ENCODE measurements around the gene ZCCHC8.
A peak's percentile ranks its signal among the peaks of the same experiment; 100 is the strongest.
"Not testable (repeated sequence)": the region's sequence is repeated elsewhere in the genome, so short reads cannot be mapped to it uniquely, and the experiment has no call there.

The ZCCHC8 gene

DNA sequence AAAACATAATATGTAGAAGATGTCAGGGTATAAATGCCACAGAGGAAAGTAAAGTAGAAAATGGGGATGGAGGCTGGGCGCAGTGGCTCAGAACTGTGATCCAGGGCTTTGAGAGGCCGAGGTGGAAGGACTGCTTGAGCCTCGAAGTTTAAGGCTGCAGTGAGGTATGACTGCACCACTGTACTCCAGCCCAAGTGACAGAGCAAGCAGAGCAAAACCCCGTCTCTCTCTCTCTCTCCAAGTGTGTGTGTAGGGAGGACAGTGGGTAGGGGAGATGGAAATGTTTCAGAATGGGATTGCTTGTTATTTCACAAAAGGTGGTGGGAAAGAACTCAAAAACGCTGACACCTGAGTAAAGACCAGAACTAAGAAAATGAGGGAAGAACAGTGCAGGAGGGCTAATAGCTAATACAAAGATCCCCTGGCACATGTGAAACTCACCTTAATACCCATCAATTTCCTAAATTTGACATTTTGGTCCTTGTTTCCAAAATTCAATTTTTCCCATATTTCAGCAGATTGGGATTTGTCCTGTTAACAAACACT lies 5.7 kb upstream of the ZCCHC8 start:
- no peak for DNase-seq

DNA sequence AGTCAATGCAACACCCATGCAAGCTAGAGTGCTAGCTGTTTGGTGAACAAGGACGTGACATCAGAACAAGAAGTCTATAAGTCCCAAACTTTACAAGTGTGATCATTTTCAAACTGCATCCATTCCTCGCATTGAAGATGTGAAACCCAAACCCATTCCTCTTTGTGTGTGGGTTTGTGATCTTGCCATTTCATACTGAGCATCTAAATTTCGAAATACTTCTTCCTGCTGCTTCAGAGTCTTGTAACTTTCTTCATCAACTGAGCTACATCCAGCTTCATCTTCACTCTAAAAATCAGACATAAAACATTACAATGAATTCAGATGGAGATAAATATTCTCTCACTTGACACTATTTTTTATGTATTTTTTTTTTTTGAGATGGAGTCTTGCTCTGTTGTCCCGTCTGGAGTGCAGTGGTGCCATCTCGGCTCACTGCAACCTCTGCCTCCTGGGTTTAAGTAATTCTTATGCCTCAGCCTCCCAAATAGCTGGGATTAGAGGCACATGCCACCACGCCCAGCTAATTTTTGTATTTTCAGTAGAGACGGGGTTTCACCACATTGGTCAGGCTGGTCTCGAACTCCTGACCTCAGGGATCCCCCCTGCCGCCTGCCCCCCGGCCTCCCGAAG lies 4.8 kb upstream of the ZCCHC8 start:
- no peak for DNase-seq

DNA sequence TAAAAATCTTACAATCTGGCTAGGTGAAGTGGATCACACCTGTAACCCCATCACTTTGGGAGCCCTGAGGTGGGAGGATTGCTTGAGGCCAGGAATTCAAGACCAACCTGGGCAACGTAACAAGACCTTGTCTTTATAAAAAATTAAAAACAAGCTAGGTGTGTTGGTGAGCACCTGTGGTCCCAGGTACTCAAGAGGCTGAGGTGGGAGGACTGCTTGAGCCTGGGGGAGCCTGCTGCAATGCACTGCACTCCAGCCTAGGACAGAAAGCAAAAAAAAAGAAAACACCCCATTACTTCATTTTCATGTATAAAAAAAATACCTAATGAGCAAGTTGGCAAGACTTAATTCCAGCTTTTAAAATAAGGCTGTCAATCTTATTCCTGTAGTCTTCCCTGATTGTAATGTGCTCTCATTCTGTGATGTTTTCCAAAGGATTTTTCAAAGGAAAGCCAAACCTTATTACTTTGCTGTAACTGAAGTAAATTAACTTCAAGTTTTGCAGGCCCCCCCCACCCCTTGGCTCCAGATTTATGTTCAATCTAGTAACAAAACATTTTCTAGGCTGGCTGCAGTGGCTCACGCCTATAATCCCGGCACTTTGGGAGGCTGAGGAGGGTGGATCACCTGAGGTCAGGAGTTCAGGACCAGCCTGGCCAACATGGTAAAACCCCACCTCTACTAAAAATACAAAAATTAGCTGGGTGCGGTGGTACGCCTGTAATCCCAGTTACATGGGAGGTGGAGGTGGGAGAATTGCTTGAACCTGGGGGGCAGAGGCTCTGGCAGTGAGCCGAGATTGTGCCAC lies 3.3 kb upstream of the ZCCHC8 start:
- DNase-seq = no peak

DNA sequence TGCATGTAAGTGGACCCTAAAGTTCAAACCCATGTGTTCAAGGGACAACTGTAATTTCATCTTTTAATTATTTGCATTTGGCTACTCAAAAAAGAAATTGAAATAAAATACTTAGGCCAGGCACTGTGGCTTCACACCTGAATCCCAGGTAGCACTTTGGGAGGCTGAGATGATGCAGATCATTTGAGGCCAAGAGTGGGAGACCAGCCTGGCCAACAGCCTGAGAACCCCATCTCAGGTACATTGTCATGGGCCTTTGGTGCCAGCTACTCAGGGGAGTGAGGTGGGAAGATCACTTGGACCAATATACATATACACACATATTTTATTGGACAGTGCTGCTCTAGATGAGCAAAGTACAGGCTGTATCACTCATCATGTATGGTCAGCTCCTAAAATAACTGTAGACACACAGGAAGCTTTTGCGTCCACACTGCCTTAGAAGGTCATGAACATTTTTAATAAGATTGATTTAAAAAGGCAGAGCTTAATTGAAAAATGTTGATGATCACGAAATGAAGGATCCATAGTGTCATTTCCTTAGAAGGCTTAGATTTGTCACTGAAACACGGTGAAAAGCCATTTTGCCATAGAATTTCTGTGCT lies 2.5 kb upstream of the ZCCHC8 start:
- no peak for DNase-seq

DNA sequence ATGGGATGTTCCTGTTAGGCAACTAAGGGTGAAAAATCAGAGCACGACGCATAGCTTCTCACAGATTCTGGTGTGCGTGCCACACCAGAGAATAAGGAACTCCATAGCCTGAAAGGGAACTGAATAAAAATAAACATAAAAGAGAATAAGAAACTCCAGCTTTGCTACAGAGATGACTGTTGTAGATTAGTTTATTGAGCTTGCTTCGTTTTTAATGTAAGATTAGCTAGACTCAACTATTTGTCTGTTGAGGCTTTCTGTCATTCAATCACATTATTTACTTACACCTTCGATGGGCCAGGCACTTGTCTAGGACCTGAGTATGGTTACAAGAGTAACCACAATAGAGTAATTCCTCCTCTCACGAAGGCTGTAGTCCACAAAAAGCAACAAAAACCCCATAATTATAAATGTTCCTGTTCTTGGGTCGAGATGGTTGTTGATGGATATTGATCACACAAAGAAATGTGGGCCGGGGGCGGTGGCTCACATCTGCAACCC lies 807 bp upstream of the ZCCHC8 start:
- DNase-seq = no peak

DNA sequence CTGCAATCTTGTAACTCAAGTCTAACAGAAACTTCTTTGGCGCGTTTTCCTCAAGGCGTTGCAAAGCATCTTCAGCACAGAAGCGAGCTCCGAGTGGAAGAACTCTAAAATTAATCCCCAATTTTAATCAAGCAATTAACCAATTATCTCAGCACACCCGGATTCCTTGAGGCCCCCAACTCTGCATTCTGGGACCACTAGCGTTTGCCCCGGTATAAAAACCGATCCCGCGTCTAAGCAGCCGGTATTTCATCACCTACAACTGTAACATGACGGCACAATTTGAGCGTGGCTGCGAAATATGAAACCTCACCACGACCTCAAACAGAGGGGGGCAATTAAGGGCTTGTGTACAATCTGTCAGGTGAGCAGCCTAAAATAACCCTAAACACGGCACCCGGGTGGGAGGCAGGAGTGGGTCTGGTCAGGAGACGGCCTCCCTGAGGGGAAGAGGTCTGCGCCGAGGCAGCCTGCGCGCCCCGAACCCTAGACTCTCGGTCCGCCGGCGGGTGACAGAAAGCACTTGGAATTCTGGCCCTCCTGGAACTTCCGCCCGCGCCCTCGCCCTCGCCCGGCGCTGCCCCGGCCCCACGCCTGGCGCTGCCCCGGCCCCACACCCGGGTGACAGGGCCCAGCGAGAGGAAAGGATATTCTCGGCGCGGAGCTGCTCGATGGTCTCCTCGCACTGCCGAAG lies 594 bp downstream of the ZCCHC8 start:
- DNase-seq = peak in 2 of 4 experiments; percentile 18 to 42

DNA sequence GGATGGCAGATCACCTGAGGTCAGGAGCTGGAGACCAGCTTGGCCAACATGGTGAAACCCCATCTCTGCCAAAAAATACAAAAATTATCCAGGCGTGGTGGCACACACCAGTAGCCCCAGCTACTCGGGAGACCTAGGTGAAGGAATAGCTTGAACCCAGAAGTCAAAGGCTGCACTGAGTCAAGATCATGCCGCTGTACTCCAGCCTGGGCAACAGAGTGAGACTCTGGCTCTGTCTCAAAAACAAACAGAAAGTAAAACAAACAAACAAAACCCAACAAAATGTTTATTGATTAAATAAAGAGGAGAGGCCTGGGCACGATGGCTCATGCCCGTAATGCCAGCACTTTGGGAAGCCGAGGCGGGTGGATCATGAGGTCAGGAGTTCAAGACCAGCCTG lies 5.5 kb downstream of the ZCCHC8 start:
- no peak for DNase-seq

DNA sequence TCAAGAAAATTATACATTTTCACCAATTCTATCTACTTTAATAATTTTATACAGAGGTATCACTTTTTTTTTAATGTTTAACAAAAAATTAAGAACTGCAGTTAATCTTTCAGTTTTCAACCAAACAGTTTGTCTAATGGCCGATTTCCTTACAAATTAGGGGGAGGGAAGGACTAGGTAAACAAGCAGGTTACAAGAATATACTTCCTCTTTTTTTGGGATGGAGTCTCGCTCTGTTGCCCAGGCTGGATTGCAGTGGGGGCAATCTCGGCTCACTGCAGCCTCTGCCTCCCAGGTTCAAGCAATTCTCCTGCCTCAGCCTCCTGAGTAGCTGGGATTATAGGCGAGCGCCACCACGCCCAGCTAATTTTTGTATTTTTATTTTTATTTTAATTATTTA lies 7.5 kb downstream of the ZCCHC8 start:
- DNase-seq = not testable (repeated sequence)

DNA sequence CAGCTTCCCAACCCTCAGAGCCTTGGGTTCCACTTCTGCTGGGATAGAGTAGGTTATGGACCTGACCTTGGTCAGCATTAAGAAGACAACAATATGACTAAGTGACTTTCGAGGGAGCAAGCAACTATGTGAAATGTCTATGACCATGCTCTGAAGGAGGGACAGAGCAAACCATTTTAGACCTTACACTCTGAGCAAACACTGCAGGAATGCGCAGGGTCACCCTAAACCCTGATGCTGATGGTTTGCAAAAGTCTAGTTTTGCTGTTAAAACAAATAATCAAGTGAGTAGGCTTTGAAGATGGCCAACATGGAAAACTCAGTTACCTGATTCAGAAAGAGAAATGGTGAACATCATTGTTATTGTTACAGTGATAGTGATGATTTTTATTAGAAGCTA lies 8.7 kb downstream of the ZCCHC8 start:
- no peak for DNase-seq

DNA sequence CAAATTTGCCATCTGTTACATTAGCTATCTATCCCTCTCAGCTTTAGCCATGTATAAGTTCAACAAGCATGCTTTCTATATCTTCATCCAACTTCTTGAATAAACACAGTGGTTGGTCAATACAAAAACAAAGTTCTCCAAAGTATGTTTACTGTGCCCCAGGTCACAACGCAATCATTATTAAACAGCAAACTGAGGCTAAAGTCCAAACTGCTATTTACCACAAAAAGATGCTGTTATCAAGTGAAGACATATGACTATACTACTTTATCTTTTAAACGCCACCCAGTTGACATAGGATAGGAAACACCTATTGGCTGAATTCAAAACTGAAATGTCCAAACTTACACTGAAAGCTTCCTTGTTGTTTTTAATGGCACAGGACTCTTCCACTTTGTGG lies 11.7 kb downstream of the ZCCHC8 start:
- no peak for DNase-seq

DNA sequence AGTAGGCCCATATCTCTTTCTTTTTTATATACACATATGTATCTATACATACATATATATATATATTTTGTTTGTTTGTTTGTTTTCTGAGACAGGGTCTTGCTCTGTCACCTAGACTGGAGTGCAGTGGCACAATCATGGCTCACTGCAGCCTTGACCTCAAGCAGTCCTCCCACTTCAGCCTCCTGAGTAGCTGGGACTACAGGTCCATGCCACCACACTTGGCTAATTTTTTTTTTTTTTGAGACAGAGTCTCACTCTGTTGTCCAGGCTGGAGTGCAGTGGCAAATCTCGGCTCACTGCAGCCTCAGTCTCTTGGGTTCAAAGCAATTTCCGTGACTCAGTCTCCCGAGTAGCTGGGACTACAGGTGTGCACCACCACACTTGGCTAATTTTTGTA lies 12.9 kb downstream of the ZCCHC8 start:
- DNase-seq = not testable (repeated sequence)

DNA sequence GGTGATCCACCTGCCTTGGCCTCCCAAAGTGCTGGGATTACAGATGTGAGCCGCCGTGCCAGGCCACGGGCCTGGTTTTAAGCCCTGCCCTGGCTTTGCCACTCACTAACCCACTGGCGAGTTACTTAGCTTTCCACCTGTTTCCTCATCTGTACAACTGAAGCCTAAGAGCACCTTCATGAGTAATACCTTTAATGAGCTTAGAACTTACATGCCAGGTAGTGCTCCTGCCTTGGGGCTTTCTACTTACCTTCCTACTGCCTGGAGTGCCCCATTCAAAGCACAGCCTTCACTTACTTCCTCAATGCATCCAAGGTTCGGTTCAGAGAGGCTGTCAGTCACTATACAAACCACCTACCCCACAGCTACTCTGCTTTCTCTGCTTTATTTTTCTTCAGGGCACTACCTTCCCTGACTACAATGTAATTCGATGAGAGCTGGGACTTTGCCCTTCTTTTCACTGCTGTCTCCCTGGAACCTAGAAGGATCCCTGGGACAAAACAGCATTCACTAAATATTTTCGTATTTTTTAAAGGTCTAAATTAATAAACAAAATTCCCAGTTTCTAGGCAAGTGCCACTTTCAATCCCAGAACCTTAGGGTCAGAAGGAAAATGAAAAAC lies 13.8 kb downstream of the ZCCHC8 start:
- no peak for DNase-seq

DNA sequence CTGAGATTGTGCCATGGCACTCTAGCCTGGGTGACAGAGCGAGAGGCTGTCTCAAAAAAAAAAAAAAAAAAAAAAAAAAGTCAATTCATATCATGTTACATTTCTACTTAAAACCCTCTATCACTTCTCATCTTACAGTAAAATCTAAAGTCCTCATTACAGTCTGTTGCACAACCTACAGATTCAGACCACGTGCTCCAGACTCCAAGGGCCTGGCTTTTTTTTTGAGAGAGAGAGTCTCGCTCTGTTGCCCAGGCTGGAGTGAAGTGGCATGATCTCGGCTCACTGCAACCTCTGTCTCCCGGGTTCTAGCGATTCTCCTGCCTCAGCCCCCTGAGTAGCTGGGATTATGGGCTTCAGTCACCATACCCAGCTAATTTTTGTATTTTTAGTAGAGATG lies 14.4 kb downstream of the ZCCHC8 start:
- not testable (repeated sequence) for DNase-seq

DNA sequence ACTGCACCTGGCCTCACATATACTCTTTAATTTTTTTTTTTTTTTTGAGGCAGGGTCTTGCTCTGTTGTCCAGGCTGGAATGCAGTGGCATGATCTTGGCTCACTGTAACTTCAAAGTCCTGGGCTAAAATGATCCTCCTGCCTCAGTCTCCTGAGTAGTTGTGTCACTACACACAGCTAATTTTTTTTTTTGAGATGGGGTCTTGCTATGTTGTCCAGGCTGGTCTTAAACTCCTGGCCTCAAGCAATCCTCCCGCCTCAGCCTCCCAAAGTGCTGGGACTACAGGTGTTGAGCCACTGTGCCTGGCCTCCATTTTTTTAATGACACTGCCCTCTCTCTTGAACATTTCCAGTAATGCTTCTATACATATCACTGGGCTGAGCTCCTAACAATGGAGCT lies 16.3 kb downstream of the ZCCHC8 start:
- DNase-seq = not testable (repeated sequence)

DNA sequence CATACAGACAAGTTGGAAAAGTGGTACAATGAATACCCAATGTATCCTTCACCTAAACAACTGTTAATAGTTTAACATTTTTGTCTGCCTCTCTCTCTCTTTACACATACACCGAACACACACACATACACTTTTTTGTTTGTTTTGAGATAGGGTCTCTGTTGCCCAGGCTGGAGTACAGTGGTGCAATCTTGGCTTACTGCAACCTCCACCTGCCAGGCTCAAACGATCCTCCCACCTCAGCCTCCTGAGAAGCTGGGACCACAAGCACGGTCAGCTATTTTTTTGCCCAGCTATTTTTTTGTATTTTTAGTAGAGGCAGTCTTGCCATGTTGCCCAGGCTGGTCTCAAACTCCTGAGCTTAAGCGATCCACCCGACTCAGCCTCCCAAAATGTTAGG lies 16.8 kb downstream of the ZCCHC8 start:
- DNase-seq = no peak

DNA sequence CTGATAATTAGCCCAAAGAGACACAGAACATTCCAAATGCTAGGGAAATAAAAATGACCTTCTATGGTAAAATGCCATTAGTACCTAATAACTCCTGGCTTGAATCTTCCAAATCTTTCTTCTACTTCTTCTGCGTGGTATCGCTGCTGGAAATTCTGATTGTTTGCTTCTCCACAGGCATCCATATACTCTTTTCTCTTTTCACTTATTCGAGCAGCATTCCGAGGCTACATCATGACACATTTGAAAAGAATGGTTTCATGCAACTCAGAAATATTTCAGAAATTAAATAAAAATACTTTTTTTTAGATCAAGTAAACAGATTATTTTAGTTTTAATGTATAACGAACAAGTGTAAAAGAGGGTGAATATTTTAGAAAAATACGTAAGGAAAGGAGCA lies 18.9 kb downstream of the ZCCHC8 start:
- no peak for DNase-seq

DNA sequence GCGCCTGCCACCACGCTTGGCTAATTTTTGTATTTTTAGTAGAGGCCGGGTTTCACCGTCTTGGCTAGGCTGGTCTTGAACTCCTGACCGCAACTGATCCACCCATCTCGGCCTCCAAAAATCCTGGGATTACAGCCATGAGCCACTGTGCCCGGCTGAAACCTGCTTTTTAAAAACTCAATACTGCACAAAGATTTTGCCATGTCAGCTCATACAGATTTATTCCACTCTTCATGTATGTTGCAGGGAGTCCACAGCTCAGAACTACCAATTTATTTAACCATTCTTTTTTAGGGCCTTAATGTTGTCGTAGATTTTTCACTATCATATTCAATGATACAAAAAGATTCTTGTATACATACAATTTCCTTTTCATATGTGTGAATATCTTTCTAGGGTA lies 20.0 kb downstream of the ZCCHC8 start:
- DNase-seq = no peak

DNA sequence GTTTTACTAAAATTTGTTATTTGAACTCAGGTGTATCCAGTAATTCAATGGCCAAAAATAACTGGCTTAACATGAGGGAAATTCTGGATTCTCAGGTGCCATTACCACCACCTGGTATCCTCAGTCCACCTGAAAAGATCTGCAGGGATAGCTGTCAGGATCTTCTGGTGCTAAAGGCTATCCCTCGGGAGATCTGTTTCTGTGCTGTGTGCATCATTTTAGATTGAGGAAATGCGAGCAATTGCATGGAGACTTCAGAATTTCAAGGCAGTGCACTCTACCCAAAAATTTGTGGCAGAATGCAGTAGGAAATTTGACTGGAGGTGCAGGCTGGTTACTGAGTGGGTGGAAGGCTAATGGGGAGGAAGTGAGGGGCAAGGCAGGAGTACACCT lies 26.4 kb downstream of the ZCCHC8 start:
- DNase-seq = no peak

DNA sequence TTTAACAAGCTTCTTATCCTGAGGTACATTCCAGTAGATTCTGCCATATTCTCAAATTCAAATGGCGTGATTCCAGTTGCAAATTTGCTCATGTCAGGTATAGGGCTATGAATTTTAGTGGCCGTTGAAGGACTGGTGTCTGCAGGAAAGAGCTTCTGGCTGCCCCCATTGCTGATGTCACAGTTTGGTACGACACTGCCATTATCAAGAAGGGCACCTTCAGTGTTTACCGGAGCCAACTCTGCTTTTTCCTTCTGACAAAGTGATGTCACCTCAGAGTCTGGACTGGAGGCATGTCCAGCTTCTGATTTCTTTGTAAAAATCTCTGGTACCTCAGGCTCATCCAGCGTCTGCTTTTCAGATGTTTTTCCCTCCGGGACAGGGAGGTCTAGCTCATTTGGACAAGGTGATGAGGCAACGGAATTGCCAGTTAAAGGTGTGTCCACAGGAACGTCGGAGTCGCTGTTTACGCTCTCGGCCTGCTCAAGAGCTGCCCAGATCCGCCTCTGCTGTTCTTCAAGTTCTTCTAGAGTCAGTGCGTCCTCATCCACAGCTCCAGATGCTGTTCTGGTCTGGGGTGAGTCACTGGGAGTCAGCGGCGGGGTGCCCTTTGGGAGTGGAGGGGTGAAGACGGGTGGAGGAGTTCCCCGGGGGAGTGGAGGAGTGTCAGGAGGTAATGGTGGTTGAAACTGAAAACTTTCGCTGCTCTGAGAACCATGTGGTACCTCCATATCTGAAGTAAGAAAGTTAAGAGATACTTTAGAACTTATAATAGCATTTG lies 27.0 kb downstream of the ZCCHC8 start:
- no peak for DNase-seq

DNA sequence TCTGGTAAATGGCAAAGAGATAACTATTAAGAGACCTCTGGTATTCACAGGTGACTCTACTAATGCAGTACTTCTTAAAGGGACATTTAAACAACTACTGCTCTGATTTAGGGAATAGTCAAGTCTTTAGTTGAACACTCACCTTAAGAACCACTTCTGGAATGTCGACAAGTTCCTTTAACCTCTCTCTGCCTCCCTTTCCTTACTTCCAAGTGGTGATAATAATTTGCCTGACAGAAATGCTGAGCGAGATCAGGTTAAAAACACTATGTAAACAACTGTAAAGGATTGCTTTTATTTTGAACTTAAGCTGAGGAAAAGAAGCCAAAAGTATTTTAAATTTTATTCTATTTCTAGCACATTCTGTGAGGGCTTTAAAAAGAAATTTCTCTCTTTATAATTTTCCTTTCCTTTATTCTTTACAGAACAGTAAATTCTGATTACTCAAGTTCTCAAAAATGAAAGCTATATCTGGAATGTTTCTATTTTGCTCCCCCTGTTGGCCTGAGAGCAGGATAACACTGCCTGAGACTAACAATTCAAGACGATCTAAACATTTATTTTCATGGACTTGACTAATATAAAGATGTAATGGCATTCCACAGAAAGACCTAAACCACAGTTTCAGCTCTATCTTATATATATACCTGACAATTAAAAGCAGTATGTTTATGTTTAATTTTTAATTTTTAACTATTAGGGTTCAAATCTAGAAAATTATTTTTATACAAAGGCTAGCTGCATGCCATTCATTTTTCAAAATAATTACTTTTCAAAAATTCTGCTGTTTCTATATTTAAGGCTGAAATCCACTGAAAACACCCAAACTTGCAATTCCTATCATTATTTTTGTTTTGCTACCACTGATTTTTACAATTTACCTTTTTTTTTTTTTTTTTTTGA lies 29.2 kb downstream of the ZCCHC8 start:
- DNase-seq = no peak

DNA sequence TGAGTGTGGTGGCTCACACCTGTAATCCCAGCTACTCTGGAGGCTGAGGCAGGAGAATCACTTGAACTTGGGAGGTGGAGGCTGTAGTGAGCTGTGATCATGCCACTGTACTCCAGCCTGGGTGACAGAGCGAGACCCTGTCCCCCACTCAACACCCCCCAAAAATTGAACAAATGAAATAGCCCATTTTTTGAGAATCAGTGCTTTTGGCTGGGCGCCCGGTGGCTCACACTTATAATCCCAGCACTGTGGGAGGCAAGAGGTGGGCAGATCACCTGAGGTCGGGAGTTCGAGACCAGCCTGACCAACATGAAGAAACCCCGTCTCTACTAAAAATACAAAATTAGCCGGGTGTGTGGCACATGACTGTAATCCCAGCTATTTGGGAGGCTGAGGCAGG lies 30.2 kb downstream of the ZCCHC8 start:
- not testable (repeated sequence) for DNase-seq

Data from activated CD4-positive, CD25-positive, alpha-beta regulatory T cell (primary cell).